Uterus (tissue), 2 donors: ENCODE measurements around the gene RMND1.

Source experiments
- CTCF ChIP-seq, 4 experiments: fragments of 200-600 bp in 2 of 4; fragments of 450-650 bp in 2 of 4; sonication (generic) in 2 of 4; IDR thresholded peaks; one replicate each; pipeline ENCODE4 v1.5.1; 2016 to 2019; ENCODE audit warnings: antibody characterized with exemption in 4 of 4, mild to moderate bottlenecking in 2 of 4, moderate library complexity in 1 of 4
- POLR2A ChIP-seq, 2 donors: fragments of 450-650 bp; IDR thresholded peaks; one replicate each; pipeline ENCODE4 v1.6.1; 2016; ENCODE audit warnings: antibody characterized with exemption in 2 of 2, mild to moderate bottlenecking in 1 of 2, moderate library complexity in 1 of 2

- TF ChIP-seq CTCF (IDR thresholded peaks at IDR 0.05) (no peak), POLR2A (IDR thresholded peaks at IDR 0.05) (no peak)
Measured at GRCh38 chr6:151437401-151437800, 14.5 kb downstream of the RMND1 start.
